Stimulated activated CD8-positive, alpha-beta memory T cell treated with anti-CD3 and anti-CD28 coated beads, Interleukin-4, amount 100 ng/mL, for 24 hours (primary cell): ENCODE results near the gene RETSAT.

Source experiments
- DNase-seq: peaks from one replicate; pipeline ENCODE4 v3.0.0-alpha.2; 2020; ENCODE audit warnings: low read depth

Gene RETSAT

GRCh38 chr2:85308201-85308600, 46.1 kb downstream of the RETSAT start:
- no peak for DNase-seq

GRCh38 chr2:85307527-85307897, 46.8 kb downstream of the RETSAT start:
- no peak for DNase-seq

GRCh38 chr2:85303780-85304531, 50.4 kb downstream of the RETSAT start:
- no peak for DNase-seq

- DNase-seq: no peak
Measured at GRCh38 chr2:85302121-85302520, 52.2 kb downstream of the RETSAT start.
